DOHH2 (cell line): ENCODE data around the gene CFAP77.

Experiments used
- CTCF ChIP-seq: fragments of 200-600 bp; sonication (generic); IDR thresholded peaks from one replicate; pipeline ENCODE4 v1.5.1; 2014; ENCODE audit warnings: antibody characterized with exemption, mild to moderate bottlenecking, low read depth, low read length; ENCODE audit not compliant: poor library complexity, severe bottlenecking
- EZH2phosphoT487 ChIP-seq: fragments of 200-600 bp; sonication (generic); IDR thresholded peaks from 2 replicates; pipeline ENCODE4 v1.6.1; 2017; ENCODE audit warnings: borderline replicate concordance, mild to moderate bottlenecking, antibody characterized with exemption, low read length, moderate library complexity, mixed read lengths

- TF ChIP-seq CTCF (no peak), EZH2phosphoT487 (no peak)
These were observed 104.2 kb downstream of the CFAP77 start for GRCh38 chr9:132514011-132514744.
